Measurements from ENCODE around the gene CHP1.
"Not testable (repeated sequence)": the region's sequence is repeated elsewhere in the genome, so short reads cannot be mapped to it uniquely, and the experiment has no call there.

GRCh38 chr15:41320805-41321330, 89.8 kb downstream of the CHP1 start:
- TF ChIP-seq CTCF (conservative IDR thresholded peaks at IDR 0.05; ENCODE audit: low read depth, low read length); EZH2phosphoT487 (IDR thresholded peaks at IDR 0.05; ENCODE audit: borderline replicate concordance, low read length); EZH2 (IDR thresholded peaks at IDR 0.05; ENCODE audit: low read length, unreplicated experiment): not testable (repeated sequence)
